DMS 273 treated with DMSO at 0.1 percent for 48 hours (cell line): ENCODE measurements around the gene ADRA2B.
"Not testable (repeated sequence)": the region's sequence is repeated elsewhere in the genome, so short reads cannot be mapped to it uniquely, and the experiment has no call there.

Experiments
- DNase-seq: peaks from one replicate; lab custom pipeline; 2025; lab: John Stamatoyannopoulos, UW

The ADRA2B gene

DNA sequence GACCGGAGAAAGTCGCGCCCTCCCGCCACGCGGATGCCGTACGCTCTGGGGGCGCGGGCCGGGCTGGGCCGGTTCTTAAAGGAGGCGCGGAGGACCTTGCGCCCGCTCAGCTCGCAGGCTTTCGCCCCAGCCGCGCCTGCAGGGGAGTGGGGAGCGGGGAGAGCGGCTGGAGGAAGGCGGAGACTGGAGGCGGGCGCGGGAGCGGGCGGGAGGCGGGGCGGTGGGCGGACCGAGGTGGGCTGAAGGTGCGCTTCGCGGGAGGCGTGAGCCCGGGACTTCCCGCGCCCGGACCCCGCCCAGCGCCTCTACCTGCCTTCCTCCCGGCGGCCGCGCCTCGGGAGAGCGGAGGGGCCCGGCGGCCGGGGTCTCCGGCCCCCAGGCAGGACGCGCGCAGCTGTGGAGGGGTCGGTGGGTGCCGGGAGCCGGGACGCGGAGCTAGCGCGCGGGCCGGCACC lies at the start of gene ADRA2B:
ADRA2B (minus strand) TSS at position 148 of the 455 bp plus-strand sequence. CDS start 422 bp downstream, outside the sequence.
- no peak for DNase-seq

DNA sequence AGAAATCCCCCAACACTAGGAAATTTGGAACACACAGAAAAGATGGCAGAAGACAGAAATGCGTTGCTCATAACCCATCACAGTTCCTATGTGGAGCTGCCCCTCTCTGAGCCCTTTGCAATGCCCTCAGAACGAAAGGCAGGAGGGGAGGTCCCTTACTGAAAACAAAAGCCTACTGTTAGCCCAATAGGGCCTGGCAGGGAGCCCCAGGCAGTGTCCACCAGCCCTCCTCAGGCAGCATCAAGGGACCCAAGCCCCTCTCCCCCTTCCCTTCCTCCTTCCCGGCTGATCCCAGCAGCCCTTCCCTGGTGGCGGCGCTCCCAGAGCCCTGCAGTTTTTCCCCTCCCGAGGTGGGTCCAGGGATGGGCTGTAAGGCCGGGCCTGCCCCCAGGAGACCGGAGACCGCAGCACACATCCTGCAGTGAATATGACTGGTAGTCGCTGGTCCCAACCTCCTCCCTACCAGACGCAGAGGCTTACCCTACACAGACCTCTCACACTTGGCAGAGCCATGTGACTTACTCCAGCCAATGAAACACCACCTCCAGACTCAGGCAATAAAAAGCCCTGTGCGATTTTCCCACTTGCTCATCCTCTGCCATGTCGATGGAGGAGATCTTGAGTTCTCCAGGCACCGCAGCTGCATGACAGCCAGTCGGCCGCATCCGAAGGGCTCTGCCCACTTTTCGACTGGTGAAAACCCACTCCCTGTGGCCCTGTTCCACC lies 48.3 kb upstream of the ADRA2B start:
- no peak for DNase-seq

DNA sequence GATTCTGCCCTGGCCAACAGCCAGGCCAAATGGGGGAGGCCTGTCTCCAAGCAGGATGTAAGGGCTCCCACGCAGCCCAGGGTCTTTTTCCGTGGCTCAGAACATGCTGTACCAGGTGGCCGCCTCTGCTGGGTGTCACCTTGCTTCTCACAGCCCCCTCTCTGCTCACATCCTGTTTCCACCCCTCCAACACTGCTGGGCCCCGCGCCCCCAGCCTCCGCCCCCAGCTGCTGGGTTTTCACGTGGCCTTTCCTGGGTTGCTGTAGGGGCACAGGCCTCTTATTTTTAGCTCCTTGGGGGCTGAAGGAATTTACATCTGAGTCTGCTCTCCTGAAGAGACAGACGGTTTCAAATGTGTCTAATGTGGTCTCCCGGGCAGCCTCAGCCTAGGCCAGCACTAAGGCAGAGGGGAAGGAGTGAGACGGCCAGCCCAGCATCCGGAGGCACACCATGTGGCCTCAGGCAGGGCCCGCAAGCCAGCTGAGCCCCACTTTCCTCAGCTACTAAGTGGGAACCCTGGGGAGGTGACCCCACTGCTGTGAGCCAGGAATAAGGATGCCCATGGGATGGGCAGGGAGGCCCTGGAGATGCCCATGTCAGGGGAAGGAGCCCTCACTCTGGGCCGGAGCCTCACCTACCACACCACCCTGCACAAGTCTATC lies 47.5 kb upstream of the ADRA2B start:
- DNase-seq = no peak

DNA sequence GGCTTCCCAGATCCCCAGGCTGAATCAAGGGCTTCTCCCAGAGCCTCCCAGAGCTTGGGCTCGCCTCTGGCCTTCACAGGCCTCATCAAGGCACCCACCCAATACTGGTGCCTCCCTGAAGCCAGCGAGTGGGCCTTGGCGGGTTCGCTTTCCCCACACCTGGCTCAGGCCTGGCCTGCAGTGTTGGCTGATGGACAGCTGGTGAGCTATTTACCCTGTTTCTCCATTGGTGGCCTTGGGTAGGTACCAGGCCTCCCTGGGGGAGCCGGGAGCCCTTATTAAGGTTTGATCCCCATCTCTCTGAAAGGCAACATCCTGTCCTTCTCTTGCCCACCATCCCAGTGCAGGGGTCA lies 47.0 kb upstream of the ADRA2B start:
- no peak for DNase-seq

DNA sequence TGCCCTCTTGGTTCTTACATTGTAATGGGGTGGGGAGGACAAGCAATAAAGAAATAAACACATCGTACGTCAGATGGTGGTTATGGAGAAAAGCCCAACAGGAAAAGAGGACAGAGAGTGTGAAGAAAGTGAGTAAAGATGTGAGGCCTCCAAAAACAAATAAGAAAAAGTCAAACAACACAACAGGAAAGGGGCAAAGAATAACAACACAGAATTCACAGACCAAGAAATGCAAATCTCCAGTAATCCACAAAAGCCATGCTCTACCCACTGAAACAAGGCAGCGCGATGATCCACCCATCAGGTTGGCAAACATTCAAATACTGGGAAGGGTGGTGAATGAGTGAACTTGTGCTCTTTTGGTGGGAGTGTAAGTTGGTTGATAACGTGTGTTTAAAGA lies 45.5 kb upstream of the ADRA2B start:
- DNase-seq = no peak

DNA sequence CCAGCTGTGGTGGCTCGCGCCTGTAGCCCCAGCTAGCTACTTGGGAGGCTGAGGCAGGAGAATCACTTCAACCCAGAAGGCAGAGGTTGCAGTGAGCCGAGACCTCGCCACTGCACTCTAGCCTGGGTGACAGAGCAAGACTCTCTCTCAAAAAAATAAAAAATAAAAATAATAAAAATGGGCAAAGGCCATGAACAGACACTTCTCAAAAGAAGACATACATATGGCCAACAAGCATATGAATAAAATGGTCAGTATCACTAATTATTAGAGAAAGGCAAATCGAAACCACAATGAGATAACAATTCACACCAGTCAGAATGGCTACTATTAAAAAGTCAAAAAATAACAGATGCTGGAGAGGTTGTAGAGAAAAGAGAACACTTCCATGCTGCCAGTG lies 44.0 kb upstream of the ADRA2B start:
- DNase-seq = not testable (repeated sequence)

DNA sequence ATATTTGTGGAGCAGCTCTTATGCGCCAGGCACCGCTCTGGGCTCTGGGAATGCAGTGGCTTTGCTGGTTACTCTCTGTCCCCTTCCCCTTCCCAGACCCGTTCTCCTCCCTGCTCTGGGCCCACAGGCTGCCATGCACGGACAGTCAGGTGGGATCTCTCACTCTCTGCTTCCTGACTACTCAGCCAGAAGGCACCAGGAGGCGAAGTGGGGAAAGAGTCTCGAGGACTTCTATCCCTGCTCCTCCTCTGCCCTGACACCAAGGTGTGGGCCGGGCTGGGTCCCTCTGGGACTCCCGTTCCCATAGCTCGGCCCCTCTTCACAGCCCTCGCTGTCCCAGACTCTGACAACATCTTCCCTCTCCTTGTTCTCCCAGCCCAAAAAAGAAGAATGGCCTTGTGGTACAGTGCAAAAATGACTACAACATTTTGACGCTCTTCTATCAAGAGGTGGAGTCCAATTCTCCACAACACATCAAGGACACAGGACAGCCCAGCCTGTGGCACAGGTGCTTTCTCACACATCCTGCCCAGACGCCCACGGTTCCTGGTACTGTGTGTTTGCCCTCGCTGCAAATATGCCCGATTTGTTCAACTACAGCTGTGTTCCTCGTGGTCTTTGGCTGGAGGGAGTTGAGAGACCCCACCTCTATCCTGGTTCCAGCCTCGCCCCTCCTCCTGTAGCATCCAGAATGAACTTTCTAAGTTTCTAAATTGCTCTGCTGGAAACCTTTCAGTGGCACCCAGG lies 42.9 kb upstream of the ADRA2B start:
- no peak for DNase-seq

DNA sequence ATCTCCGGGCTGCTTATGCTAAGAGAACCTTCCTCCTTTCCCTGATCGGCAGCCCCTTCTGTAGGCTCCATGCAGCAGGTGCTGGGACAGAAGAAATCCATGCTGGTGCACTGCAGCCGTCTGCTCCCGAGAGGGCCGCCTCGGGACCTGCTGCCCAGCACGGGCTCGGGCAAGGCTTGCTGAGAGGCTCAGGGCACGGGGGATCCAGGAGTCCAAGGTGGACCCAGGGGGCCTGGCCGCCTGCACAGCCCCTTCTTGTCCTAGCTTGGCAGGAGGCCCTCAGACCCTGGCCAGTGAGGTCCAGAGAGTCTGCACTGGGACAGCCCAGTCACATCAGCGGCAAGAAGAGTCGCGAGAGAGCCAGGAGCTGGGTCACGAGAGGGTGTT lies 42.2 kb upstream of the ADRA2B start:
- DNase-seq = no peak

DNA sequence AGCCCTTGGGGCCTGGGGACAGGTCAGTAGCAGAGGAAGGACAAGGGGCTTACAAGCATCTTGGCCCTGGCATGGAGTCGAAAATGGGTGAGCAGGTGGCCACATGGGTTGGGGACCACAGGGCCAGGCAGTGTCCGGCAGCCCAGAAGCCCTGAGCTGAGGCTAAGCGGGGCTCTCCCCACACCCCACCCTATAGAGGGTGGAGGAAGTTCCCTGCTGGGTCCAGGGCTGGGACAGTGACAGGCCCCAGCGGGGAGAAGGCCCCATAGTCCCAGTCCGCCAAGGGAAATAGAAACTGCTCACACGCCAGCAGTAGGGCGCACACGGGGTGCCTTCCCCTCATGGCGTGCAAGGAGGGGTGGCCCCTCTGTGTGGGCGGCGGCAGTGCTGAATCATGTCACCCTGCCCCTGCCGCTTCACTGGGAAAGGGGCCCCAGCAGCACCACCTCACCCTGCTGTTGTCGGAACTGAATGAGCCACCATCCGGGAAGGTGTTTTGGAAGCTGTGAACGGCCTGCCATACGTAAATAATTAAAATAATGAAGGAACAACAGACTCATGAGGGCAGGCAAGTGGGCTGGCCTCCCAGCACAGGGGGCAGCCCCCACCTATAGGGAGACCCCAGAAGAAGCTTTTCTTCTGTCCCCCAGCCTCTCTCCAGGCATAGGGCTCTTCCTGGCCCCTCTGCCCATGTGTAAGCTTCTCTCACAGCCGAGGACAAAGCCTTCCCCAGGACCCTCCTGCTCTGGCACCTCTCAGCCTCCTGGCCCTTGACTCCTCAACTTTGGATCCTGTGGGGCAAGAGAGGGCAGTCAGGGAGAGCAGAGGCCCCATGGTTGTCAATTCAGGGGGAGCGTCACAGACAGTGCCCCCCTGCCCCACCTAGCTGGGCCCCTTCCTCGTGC lies 41.5 kb upstream of the ADRA2B start:
- no peak for DNase-seq

DNA sequence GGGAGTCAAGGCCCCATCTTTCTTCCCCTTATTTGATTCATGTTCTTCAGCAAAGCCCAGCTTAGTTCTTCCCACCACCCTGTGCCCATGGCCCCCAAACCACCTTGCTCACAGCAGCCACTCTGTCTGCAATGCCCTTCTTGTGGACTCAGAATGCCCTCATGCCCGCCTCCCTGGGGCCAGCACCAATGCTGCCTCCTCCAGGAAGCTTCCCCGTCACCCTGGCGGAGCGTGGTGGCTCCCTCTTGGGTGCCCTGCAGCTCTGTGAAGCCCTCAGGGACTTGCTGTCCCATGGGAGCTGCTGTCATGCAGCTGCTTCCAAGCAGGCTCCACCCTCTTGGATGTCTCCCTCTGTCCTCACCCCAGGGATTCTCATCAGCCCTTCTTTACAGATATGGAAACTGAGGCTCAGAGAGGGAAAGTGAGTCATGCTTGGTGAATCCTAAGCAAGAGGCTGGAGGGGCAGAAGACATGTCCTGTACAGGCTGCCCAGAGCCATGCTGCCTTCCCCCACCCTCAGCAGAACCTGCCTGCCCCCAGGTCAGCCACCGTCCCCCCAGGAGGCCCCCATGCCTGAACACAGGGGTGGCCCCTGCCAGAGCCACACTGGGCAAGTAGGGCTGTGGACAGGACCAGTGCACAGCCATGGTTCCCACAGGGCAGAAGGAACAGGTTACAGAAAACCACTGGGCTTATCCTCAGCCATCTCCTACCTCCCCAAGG lies 40.7 kb upstream of the ADRA2B start:
- DNase-seq = no peak

DNA sequence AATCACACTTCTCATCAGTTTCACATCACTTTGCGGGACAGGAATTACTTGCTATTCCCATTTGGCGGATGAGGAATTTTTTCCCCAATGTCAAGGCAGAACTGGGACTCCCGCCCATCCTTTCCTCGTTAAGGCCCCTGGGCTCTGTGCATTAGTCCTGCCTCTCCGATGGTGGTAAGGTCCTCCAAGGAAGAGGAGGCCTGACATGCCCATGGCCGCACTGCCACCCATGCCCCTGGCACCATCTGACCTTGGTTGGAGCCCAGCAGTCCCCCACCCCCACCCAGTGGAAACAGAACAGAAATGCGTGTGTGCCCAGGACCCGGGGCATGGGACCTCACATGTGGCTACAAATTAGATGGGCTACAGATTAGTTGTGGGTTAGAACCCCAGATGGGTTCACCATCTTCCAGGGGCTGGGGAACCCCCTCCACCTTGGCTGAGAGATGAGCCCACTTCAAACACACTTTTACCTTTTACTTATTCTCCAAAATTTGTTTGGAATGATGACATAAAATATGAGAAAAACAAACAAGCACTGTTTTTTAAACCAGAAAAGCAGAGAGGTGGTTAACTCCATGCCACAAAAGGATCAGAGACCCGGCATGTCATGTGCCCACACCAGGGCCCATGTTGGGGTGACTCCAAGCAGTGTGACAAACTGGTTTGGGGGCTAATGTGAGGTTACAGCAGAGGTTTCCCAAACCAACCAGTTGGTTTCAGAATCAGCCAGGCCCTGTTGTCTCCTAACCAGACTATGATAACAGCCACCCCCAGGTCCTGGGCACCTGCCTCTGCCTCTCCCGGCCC lies 39.8 kb upstream of the ADRA2B start:
- no peak for DNase-seq

DNA sequence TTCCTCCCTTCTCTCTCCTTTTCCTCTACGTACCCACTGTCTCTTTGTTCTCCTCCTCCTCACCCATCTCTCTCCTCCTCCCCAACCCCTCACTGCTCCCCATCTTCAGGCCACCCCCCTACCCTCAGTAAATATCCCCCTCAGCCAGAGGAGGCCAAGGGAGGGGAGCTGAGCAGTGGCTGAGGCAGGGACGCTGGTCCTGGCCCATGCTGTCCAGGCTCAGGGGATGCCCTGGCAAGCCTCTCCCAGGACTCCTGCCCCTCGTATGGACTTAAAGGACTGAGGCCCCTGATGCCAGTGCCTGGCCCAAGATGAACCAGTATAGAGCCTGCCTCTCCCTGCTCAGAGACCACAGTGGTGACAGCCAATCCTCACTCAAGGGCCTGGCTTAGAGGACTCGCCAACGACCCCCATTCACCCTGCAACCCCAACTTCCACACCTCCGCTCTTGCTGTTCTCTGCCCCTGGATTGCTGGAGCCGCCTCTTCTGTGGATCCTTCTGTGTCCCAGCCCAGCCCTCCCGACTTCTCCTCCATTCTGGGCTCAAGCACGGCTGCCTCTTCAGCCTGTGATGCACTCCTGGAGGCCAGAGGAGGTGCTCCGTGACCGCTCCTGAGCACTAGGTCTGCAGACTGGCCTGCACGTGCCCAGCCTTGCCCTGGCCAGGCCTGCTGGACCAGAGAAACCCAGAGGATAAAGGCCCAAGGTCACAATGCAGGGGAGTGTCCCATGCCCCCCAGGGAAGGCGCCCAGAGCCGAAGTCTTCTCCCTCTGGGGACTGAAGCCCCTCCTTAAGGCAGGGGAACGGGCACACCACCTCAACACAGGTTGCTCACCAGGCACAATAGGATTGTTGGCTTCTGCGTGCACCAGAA lies 38.4 kb upstream of the ADRA2B start:
- no peak for DNase-seq

DNA sequence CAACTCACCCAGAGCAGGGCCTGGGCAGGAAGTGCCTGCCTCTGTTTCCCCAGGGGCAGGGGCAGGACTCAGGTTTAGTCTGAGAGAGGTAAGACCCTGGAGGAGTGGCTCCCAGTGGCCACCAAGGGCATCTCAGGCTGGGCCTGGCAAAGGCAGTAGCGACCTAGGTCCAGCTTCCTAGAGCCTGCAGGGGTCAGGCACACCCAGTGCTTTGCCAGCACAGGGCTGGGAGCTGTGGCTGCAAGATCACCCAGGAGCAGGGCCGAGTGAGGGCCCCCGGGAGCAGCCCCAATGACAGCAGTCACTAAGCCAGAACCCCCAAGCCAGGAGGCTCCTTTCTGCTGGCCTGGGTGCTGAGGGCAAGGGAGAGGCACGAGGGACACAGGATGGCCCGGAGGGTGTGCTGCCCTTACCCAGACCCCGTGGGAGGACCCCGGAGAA lies 37.6 kb upstream of the ADRA2B start:
- DNase-seq = no peak

DNA sequence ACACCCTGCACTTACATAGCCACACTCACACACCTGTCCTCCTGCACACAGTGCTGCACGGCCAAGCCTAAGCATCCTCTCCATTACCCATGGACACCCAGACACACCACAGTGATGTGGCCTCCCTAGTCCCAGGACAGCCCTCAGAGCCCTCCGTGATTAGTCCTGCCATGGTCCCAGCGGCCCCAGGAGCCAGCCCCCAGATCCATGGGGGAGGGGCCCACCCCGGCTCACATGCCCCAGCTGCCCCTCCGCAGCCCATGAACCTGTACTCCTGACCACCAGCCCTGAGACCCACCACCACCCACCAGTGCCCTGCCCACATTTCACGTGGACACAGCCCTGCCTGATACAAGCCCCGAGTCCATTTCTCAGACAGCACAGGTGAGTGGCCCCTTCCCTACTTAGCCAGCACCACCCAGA lies 36.9 kb upstream of the ADRA2B start:
- DNase-seq = no peak

DNA sequence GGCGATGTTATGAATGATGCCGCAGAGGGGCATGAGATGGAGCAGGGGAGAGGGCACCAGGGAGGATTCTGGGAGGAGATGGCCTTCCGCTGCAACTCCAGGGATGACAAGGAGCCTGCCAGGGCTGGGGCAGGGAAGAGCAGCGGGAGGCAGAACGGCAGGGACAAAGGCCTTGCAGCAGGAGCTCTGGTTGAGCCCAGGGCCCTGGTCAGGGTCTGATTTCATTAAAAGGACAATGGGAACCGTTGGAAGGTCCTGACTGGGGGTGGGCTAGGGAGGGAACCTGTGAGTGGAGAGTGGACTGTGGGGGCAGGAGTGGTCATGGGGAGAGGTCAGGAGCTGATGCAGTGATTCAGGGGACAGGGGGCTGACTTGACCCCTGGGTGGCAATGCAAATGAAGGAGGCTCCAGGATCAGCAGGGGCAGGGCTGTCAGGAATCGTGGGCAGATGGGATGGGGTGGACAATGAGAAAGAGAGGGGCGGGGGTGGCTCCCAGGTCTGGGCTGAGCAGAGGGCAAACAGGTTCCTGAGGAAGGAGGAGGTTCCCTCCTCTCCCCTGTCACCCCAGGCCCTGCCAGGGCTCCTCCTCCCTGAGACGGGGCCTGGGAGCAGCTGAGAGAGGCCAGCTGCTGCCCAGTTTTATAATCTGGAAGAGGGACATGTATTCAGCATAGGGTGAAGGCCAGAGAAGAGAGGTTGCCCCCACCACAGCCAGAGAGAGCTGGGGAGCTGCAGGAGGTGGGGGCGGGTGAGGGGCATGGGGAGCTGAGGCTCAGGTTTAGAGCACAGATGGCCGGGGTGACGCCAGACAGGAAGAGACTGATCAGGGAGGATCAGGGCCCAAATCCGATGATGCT lies 36.2 kb upstream of the ADRA2B start:
- peak; percentile 24 for DNase-seq

DNA sequence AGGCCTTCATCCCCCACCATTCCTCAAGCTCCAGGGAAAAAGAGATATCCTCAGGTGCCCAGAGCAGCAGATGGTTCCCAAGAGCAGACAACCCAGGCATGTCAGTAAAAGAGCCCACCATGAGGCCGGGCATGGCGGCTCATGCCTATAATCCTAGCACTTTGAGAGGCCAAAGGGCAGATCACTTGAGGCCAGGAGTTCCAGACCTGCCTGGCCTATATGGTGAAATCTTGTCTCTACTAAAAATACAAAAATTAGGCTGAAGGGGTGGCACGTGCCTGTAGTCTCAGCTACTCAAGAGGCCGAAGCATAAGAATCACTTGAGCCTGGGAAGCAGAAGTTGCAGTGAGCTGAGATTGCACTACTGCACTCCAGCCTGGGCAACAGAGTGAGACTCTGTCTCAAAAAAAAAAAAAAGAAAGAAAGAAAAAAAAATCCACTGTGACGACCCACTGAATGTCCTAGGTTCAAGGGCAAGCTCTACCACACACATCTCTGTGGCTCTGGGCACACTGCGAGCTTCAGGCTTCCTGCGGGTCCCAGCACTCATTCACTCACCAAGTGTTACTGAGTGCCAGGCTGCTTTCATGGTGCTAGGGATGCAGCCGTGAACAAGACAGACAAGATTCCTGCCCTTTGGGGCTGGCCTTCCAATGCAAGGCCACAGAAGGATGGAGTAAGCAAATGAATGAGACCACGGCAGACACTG lies 35.4 kb upstream of the ADRA2B start:
- DNase-seq = no peak

DNA sequence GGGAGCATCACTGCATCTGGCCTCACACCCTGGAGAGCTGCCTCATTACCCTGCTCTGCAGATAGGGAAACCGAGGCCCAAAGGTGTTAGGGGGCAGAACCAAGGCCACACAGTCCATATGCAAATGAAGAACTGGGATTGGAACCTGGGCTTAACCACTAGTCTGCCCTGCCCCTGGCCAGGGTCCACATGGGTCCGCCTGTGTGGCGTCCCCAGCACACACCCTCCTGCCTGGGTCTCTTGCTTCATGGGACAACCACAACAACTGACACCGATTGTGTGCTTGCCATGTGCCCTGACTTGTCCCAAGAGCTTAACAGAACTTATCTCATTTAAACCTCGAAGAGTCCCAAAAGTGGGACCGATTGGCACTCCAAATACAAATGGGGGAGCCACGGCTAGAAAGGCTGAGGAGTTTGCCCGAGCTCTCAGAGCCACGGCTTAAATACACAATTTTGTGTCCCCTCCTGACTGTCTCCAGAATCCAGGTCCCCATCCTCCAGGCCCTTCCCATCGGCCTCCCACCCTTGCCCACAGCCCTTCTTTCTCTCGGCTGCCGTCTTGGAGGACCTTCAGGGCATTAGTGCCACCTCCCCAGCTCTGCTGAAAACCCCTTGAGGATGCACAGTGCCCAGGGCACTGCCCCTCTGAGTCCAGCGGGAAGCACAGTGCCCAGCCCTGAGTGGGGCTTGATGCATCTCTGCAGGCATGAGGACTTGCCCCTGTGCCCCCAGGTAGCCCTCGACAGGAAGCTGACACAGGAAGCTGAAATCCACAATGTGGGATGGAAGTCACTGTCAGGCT lies 34.6 kb upstream of the ADRA2B start:
- no peak for DNase-seq
